GM12875 (cell line): ENCODE measurements around the gene CRMP1.

Experiments used
- H3K4me3 ChIP-seq: one replicate; pipeline ENCODE4 v1.5.1; 2011; ENCODE audit warnings: low read depth, low read length, control low read depth
- CTCF ChIP-seq: IDR thresholded peaks from 2 replicates; pipeline ENCODE4 v1.5.1; 2011; ENCODE audit warnings: low read depth, mild to moderate bottlenecking, control low read depth, inconsistent platforms, low read length, moderate library complexity, borderline replicate concordance; ENCODE audit not compliant: insufficient read depth

Gene CRMP1

DNA sequence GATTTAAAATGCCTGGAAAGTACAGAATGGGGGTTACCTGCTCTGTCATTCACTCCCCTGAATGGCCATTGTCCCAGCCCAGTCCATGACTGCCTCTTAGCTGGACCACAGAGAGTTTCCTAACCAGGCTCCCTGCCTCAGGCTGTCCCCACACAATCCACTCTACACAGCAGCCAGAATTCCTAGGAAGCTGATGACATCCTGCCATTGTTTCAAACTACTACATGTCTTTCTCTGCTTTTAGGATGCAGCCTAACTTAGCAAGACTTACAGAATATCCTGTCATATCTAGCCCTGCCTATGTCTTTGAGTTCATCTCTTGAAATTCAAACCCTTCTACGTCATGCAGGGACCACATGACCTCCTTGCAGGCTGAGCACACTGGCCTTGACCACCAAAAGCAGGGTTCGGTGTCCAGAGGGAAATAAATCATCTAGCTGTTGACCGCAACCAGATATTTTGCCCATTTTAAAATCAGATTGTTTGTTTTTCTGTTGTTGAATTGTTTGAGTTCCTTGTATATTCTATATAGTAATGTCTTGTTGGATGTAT, 16.1 kb upstream of the CRMP1 start:
- H3K4me3 ChIP-seq = no peak overlapping the region
- TF ChIP-seq CTCF = no peak

GRCh38 chr4:5906191-5906590, 13.3 kb upstream of the CRMP1 start:
- H3K4me3 ChIP-seq = no peak overlapping the region
- TF ChIP-seq CTCF = no peak

DNA sequence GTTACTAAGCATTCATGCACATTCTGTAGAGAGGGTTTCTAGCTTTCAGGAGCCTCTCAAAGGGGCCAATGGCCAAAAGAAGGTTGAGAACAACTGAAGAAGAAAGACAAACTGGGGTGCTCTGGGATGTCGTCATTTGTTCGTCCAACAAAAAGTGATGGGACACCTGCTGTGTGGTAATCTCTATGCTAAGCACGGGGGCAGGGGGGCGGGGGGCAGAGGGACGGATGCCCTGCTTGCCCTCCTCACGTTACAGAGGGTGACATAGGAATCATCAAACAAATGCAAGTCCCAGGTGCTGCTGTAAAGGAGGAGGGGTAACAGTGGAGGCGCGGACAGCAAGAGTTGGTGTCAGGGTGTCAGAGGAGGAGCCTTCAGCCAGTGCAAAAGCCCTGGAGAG, 12.8 kb upstream of the CRMP1 start:
- H3K4me3 ChIP-seq = no peak overlapping the region
- TF ChIP-seq CTCF = no peak

- no peak overlapping the region for H3K4me3 ChIP-seq
- no peak for TF ChIP-seq CTCF
Measured at GRCh38 chr4:5900844-5901243, 8.0 kb upstream of the CRMP1 start.

DNA sequence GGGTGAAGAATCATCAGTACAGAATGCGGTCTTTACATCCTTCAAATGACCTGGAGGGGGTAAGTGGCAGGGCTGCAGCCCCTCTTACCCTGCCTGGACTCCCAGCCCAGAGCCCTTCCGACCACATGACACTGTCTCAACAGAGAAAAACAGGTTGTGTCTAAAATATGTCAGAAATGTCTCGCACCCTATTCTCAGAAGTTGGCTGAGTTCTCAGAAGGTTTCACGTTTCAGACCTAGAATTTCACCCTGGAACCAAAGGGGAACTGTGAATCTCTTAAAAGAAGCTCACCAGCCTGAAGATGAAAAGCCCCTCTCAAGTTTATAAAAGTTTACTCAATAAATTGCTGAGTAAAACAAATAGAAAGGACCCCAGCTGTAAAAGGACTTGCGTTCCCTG, 7.0 kb upstream of the CRMP1 start:
- H3K4me3 ChIP-seq = no peak overlapping the region
- no peak for TF ChIP-seq CTCF

DNA sequence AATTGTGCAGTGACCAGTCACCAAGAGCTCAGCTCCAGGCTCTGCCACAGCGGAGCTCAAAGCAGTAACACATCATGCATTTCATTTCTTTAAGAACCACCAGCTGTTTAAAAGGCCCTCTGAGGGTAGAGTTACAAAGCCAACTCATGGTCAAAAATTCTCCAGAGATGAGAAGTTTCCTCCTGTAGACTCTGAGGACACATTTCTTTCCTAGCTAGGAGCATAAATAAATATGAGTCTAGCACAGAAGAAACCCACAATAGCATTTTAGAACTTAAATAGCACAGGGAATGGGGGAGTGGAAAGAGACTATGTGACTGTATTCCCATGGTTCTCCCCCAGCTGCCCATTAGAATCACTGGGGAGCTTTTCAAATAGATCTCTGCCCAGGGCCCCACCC, 6.5 kb upstream of the CRMP1 start:
- H3K4me3 ChIP-seq = no peak overlapping the region

More for the DNA sequence above, 6.5 kb upstream of the CRMP1 start:
- TF ChIP-seq CTCF = no peak
